VCaP (cell line): ENCODE data around the gene NRCAM.

Experiments used
- H3K27ac ChIP-seq: fragments of 450-650 bp; 2 replicates; pipeline ENCODE4 v1.5.1; 2017
- TF ChIP-seq, protein P1 (sequence below): fragments of 450-650 bp; conservative IDR thresholded peaks from 2 replicates; pipeline ENCODE4 v1.5.1; 2017; ENCODE audit warnings: mild to moderate bottlenecking, moderate library complexity

The NRCAM gene

GRCh38 chr7:108164946-108165345 is 291.3 kb downstream of the NRCAM start:
- TF ChIP-seq, protein P1, sequence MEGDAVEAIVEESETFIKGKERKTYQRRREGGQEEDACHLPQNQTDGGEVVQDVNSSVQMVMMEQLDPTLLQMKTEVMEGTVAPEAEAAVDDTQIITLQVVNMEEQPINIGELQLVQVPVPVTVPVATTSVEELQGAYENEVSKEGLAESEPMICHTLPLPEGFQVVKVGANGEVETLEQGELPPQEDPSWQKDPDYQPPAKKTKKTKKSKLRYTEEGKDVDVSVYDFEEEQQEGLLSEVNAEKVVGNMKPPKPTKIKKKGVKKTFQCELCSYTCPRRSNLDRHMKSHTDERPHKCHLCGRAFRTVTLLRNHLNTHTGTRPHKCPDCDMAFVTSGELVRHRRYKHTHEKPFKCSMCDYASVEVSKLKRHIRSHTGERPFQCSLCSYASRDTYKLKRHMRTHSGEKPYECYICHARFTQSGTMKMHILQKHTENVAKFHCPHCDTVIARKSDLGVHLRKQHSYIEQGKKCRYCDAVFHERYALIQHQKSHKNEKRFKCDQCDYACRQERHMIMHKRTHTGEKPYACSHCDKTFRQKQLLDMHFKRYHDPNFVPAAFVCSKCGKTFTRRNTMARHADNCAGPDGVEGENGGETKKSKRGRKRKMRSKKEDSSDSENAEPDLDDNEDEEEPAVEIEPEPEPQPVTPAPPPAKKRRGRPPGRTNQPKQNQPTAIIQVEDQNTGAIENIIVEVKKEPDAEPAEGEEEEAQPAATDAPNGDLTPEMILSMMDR = no peak
- H3K27ac ChIP-seq = no peak overlapping the region

DNA sequence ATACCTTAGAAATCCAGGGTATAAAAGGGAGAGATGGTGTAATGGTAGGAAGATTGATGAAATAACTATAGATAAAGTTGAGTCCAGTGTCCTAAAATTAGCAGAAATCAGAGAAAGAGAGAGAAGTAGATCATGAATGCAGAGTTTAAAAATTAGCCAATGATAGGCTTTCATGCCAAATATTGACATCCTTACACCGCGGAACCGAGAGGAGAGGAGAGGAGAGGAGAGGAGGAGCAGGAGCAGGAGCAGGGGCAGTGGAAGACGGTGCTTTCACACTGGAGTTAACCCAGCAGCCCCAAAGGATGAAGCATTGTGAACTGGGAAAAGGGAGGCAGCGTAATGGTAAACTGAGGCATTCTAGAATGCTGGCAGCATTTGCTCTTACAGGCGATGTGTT is 291.9 kb downstream of the NRCAM start:
- TF ChIP-seq, protein P1 = no peak
- no peak overlapping the region for H3K27ac ChIP-seq

DNA sequence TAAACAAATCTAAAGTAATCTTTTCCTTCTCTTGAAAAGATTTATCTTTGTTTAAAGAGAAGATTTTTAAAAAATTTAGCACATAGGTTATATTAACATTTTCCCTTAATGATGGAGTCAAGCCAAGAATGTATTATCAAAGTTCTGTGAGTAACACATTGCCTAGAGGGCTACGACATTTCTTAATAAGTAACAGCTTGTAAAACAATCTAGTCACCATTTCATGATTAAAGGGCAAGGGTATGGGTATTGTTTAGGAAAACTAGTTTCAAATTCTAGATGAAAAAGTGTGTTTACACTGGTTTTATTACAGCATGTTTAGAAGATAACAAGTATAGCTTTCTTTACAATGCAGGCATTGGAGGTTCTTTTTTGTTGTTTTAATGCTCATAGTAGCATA is 297.5 kb downstream of the NRCAM start:
- TF ChIP-seq, protein P1 = no peak
- H3K27ac ChIP-seq = no peak overlapping the region

DNA sequence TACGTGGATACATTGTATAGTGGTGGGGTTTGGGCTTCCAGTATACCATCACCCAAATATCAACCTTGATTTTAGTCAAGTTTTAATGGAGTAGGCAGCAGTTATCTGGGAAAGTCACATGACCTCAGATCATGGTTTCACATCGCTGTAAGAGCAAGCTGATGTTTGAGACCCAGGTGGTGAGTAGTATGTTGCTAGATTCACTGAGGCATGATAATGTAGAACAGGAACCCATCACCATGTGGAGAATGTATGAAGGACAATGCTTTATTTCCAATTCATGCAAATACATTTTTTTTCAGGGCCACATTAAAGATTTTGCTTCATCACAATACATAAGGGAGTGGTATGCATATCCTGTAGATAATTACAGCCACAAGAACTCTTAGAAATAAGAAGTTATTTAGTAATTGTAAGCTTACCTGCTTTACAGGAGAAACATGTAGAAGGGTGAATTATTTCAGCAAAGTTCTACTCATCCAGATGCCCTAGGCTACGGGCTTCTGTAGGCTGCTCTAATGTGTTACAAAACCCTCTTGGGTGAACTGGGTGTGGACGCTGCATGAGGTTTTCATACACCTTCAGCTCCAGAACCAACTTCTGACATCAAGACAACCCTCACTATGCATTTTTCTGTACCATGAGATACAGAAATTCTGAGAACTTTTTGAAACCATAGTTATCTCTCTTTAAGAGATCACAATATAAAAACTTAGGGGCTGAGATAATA is 298.5 kb downstream of the NRCAM start:
- H3K27ac ChIP-seq = no peak overlapping the region
- TF ChIP-seq, protein P1 = no peak

GRCh38 chr7:108156897-108157605 is 299.2 kb downstream of the NRCAM start:
- no peak overlapping the region for H3K27ac ChIP-seq
- TF ChIP-seq, protein P1 = no peak

DNA sequence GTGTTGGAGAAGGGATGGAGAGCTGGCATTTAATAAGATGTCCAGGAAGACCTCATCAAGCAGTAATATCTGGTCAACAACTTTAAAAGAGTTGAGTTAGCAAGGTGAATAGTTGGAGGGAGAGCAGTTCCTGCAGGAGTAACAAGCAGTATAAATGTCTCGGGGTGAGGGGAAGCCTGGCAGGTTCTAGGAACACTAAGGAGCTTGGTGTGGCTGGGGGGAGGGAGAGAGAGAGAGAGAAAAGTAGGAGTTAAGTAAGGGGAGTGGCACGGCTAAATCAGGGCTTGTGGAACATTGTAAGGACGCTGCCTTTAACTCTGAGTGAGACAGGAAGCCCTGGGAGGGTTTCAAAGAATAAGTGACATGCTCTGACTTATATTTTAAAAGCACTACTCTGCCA is 304.0 kb downstream of the NRCAM start:
- H3K27ac ChIP-seq = no peak overlapping the region
- TF ChIP-seq, protein P1 = no peak

DNA sequence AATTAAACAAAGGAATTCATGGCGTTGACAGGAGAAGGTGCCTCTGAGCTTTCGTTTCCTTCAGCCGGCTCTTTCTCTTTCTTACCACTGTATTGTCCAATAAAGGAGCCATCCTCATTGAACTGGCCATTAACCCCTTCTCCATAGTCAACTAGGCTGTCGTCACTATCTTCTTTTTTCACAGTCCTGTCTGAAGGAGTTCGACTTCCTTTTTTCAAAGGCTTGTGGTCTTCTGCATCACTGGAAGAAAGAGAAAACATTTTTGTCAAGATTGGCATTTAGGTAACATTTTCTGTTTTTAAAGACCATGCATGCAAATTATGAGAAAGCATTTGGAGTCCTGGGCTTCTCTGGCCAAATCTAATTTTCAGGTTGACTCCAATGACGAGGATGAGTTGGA is 306.3 kb downstream of the NRCAM start:
- TF ChIP-seq, protein P1 = no peak
- H3K27ac ChIP-seq = no peak overlapping the region
